H1 (cell line): Measurements from ENCODE around the gene ACACB. TPM values are rescaled to one million over a fixed set of nuclear protein-coding genes. Genes with fewer than 3 reads are reported as not detected.

Experiments used
- CTCF ChIA-PET: fragments of 300-600 bp; sonication (Branson Sonifier 250); formaldehyde crosslinking; loops from one replicate; lab custom pipeline; 2021; ENCODE audit not compliant: partially characterized antibody; lab: Charles Lee
- POLR2A ChIA-PET: fragments of 300-600 bp; sonication (Branson Sonifier 250); formaldehyde crosslinking; loops from one replicate; lab custom pipeline; 2021; ENCODE audit warnings: inconsistent platforms; ENCODE audit not compliant: partially characterized antibody; lab: Charles Lee
- DNase-seq, 2 experiments: peaks; one replicate each; pipeline versions ENCODE4 v3.0.0 to v3.0.0-alpha.2; 2010 to 2022; ENCODE audit warnings: low spot score in 2 of 2, low read depth in 1 of 2, mixed read lengths in 1 of 2
- FAIRE-seq: peaks from 2 replicates; lab custom pipeline; 2011; peaks lifted over from hg19 to GRCh38; lab: Jason Lieb, UNC
- H2AFZ ChIP-seq: 2 replicates; pipeline ENCODE4 v1.8.1; 2012; ENCODE audit warnings: low read length, inconsistent platforms
- H2AK5ac ChIP-seq: 2 replicates; pipeline ENCODE4 v1.6.1; 2013; ENCODE audit warnings: low read depth, low read length
- H2BK120ac ChIP-seq: replicated peaks from 2 replicates; pipeline ENCODE3; 2013; ENCODE audit warnings: low read depth, low read length, inconsistent platforms
- H2BK12ac ChIP-seq: 2 replicates; pipeline ENCODE4 v1.6.1; 2013; ENCODE audit warnings: low read depth, low read length
- H2BK15ac ChIP-seq: 2 replicates; pipeline ENCODE4 v1.6.1; 2013; ENCODE audit warnings: low read length
- H2BK20ac ChIP-seq: 2 replicates; pipeline ENCODE4 v1.6.1; 2013; ENCODE audit warnings: low read length
- H2BK5ac ChIP-seq: 2 replicates; pipeline ENCODE4 v1.6.1; 2013; ENCODE audit warnings: low read depth, low read length
- H3K14ac ChIP-seq: 2 replicates; pipeline ENCODE4 v1.6.1; 2013; ENCODE audit warnings: inconsistent platforms; ENCODE audit not compliant: insufficient read length
- H3K18ac ChIP-seq: 2 replicates; pipeline ENCODE4 v1.6.1; 2013; ENCODE audit warnings: low read length; ENCODE audit errors: extremely low read depth
- H3K23ac ChIP-seq: 2 replicates; pipeline ENCODE4 v1.6.1; 2013; ENCODE audit warnings: inconsistent platforms; ENCODE audit not compliant: insufficient read length
- H3K23me2 ChIP-seq: 2 replicates; pipeline ENCODE4 v1.6.1; 2013; ENCODE audit warnings: low read depth, low read length
- H3K27ac ChIP-seq: 2 replicates; pipeline ENCODE4 v1.6.1; 2011; ENCODE audit warnings: low read depth, low read length, inconsistent platforms
- H3K27me3 ChIP-seq, 4 experiments: replicated peaks in 1 of 4; 1 replicate in 1 of 4; 2 replicates in 3 of 4; pipeline versions ENCODE4 v1.6.1 to v1.8.1; 2011 to 2013; ENCODE audit warnings: low read length in 3 of 4, mild to moderate bottlenecking in 3 of 4, inconsistent platforms in 2 of 4, mixed read lengths in 2 of 4, moderate library complexity in 1 of 4; ENCODE audit not compliant: control insufficient read depth in 3 of 4, insufficient read depth in 3 of 4; ENCODE audit errors: extremely low read depth in 1 of 4
- H3K36me3 ChIP-seq, 4 experiments: 2 replicates each; pipeline versions ENCODE4 v1.6.1 to v1.8.1; 2011 to 2013; ENCODE audit warnings: mild to moderate bottlenecking in 4 of 4, low read length in 3 of 4, moderate library complexity in 2 of 4, control low read depth in 1 of 4, inconsistent platforms in 1 of 4; ENCODE audit not compliant: insufficient read depth in 4 of 4, control insufficient read depth in 2 of 4
- H3K4ac ChIP-seq: replicated peaks from 2 replicates; pipeline ENCODE3; 2013; ENCODE audit warnings: low read length, low read depth, mixed read lengths, inconsistent platforms; ENCODE audit not compliant: insufficient read length
- H3K4me1 ChIP-seq, 4 experiments: replicated peaks in 1 of 4; 1 replicate in 1 of 4; 2 replicates in 3 of 4; pipeline versions ENCODE4 v1.6.1 to v1.8.1; 2011 to 2013; ENCODE audit warnings: low read length in 3 of 4, inconsistent platforms in 2 of 4, mixed read lengths in 1 of 4; ENCODE audit not compliant: insufficient read depth in 4 of 4, control insufficient read depth in 3 of 4
- H3K4me2 ChIP-seq, 2 experiments: 2 replicates each; pipeline versions ENCODE4 v1.6.1 to v1.8.1; 2011 to 2013; ENCODE audit warnings: low read depth in 2 of 2, low read length in 2 of 2, control low read depth in 1 of 2, inconsistent platforms in 1 of 2, mild to moderate bottlenecking in 1 of 2; ENCODE audit not compliant: insufficient read depth in 1 of 2
- H3K4me3 ChIP-seq, 4 experiments: fragments of 200-600, 300-600 bp in 1 of 4; sonication (generic), shearing (Covaris generic), sonication (Bioruptor Twin) in 1 of 4; 2 replicates each; pipeline versions ENCODE4 v1.5.1 to v1.8.1; 2011 to 2016; ENCODE audit warnings: low read length in 4 of 4, low read depth in 3 of 4, control low read depth in 2 of 4, inconsistent platforms in 2 of 4, mild to moderate bottlenecking in 2 of 4, mixed read lengths in 1 of 4, moderate library complexity in 1 of 4; ENCODE audit not compliant: insufficient read depth in 2 of 4; ENCODE audit errors: extremely low read depth in 1 of 4
- H3K56ac ChIP-seq: replicated peaks from 2 replicates; pipeline ENCODE3; 2013; ENCODE audit warnings: low read depth, mild to moderate bottlenecking, mixed read lengths, low read length, inconsistent platforms; ENCODE audit not compliant: insufficient read length
- H3K79me1 ChIP-seq: 2 replicates; pipeline ENCODE4 v1.6.1; 2013; ENCODE audit warnings: low read depth, low read length, control low read depth
- H3K79me2 ChIP-seq, 2 experiments: 2 replicates each; pipeline versions ENCODE4 v1.6.1 to v1.8.1; 2012 to 2013; ENCODE audit warnings: low read length in 2 of 2, mild to moderate bottlenecking in 2 of 2, inconsistent platforms in 1 of 2; ENCODE audit not compliant: insufficient read depth in 2 of 2, control insufficient read depth in 1 of 2
- H3K9ac ChIP-seq, 4 experiments: replicated peaks in 1 of 4; 1 replicate in 1 of 4; 2 replicates in 3 of 4; pipeline versions ENCODE4 v1.6.1 to v1.8.1; 2011 to 2013; ENCODE audit warnings: low read depth in 3 of 4, low read length in 3 of 4, control low read depth in 2 of 4, mild to moderate bottlenecking in 2 of 4, moderate library complexity in 2 of 4, inconsistent platforms in 1 of 4; ENCODE audit errors: extremely low read depth in 1 of 4
- H3K9me3 ChIP-seq, 2 experiments: 2 replicates each; pipeline versions ENCODE4 v1.6.1 to v1.8.1; 2012 to 2013; ENCODE audit warnings: mild to moderate bottlenecking in 2 of 2, moderate library complexity in 2 of 2, control low read depth in 1 of 2, inconsistent platforms in 1 of 2, low read depth in 1 of 2, low read length in 1 of 2, mixed read lengths in 1 of 2; ENCODE audit not compliant: insufficient read depth in 2 of 2
- H4K20me1 ChIP-seq, 2 experiments: replicated peaks in 1 of 2; 2 replicates each; pipeline versions ENCODE3 to v1.8.1; 2011 to 2013; ENCODE audit warnings: inconsistent platforms in 2 of 2, low read length in 2 of 2, mild to moderate bottlenecking in 1 of 2; ENCODE audit not compliant: insufficient read depth in 2 of 2, control insufficient read depth in 1 of 2
- H4K5ac ChIP-seq: 2 replicates; pipeline ENCODE4 v1.6.1; 2013; ENCODE audit warnings: low read length, low read depth, mixed read lengths, inconsistent platforms; ENCODE audit not compliant: insufficient read length
- H4K8ac ChIP-seq: 2 replicates; pipeline ENCODE4 v1.8.0; 2013; ENCODE audit warnings: mild to moderate bottlenecking, moderate library complexity, low read length, inconsistent platforms; ENCODE audit not compliant: insufficient read depth; ENCODE audit errors: extremely low read depth
- H4K91ac ChIP-seq: replicated peaks from 2 replicates; pipeline ENCODE3; 2013; ENCODE audit warnings: low read length, mixed read lengths, inconsistent platforms; ENCODE audit not compliant: insufficient read length
- CEBPB ChIP-seq: IDR thresholded peaks from 2 replicates; pipeline ENCODE4 v1.6.1; 2012; ENCODE audit warnings: low read depth, low read length
- WGBS, 2 experiments: shearing (Covaris generic) in 1 of 2; methylation state at CpG; one replicate each; pipeline versions ENCODE4 v1.1.6 to v1.1.7; 2013 to 2015; ENCODE audit warnings: low lambda C conversion rate in 2 of 2, mixed read lengths in 2 of 2, inconsistent platforms in 1 of 2, low coverage in 1 of 2, missing lambda C conversion rate in 1 of 2; ENCODE audit not compliant: insufficient replicate concordance in 2 of 2, insufficient coverage in 1 of 2, insufficient read length in 1 of 2; ENCODE audit errors: extremely low coverage in 1 of 2, missing lambda C conversion rate in 1 of 2; 5-methylcytosine and 5-hydroxymethylcytosine counted together
- polyA plus RNA-seq, 7 experiments: library from polyadenylated mRNA; depleted of rRNA in 3 of 7; stranded (reverse) in 5 of 7; unstranded in 2 of 7; fragments of >200 nt in 5 of 7; fragments of 200-250 nt in 2 of 7; gene quantifications; 1 replicate in 5 of 7; 2 replicates in 1 of 7; 4 replicates in 1 of 7; pipeline versions ENCODE4 v1.2.1 to v1.2.3, GENCODE V29; 2011 to 2013; ENCODE audit warnings: missing spikeins in 2 of 7, mixed read lengths in 2 of 7
- total RNA-seq: library from RNA; stranded (reverse); fragmentation: NEBNext Ultra II Directional; extraction: Animal tissue kit (Norgen Biotek cat#: 25700); gene quantifications from 2 replicates; pipeline ENCODE4 v1.2.1, GENCODE V29; 2021
- TF ChIP-seq, protein P1 (sequence below), 3 experiments: IDR thresholded peaks; 1 replicate in 2 of 3; 2 replicates in 1 of 3; pipeline versions ENCODE4 v1.5.1 to v1.6.1; 2011; ENCODE audit warnings: low read length in 3 of 3, mild to moderate bottlenecking in 3 of 3, inconsistent platforms in 2 of 3, low read depth in 1 of 3, moderate library complexity in 1 of 3; ENCODE audit not compliant: insufficient read depth in 1 of 3; ENCODE audit errors: control extremely low read depth in 1 of 3

Gene ACACB
- total and polyA plus RNA-seq, 2 of the 8 experiments (the other 6 are each of a cell fraction or from before 2014, with no cell fraction given), result 5.8 to 15.3 TPM

- H3K36me3 ChIP-seq, result peaks cover 0 to 2% (median 0%) of the 10 kb centered on the region in 4 experiments; a peak in 2 of 8 replicates
- FAIRE-seq (no peak), DNase-seq (no peak)
- no peak overlapping the region for H2AFZ ChIP-seq
- H3K9me3 ChIP-seq, result no peaks in the 10 kb centered on the region
- H4K91ac ChIP-seq, result no peak overlapping the region
- no peak overlapping the region for H2BK5ac ChIP-seq
- no peak overlapping the region for H2BK12ac ChIP-seq
- H3K14ac ChIP-seq, result no peak overlapping the region
- H4K20me1 ChIP-seq, result peaks cover 0 to 3% of the 10 kb centered on the region in 2 experiments
- H4K8ac ChIP-seq, result no peak overlapping the region
- H3K27ac ChIP-seq, result no peak overlapping the region
- TF ChIP-seq, protein P1, sequence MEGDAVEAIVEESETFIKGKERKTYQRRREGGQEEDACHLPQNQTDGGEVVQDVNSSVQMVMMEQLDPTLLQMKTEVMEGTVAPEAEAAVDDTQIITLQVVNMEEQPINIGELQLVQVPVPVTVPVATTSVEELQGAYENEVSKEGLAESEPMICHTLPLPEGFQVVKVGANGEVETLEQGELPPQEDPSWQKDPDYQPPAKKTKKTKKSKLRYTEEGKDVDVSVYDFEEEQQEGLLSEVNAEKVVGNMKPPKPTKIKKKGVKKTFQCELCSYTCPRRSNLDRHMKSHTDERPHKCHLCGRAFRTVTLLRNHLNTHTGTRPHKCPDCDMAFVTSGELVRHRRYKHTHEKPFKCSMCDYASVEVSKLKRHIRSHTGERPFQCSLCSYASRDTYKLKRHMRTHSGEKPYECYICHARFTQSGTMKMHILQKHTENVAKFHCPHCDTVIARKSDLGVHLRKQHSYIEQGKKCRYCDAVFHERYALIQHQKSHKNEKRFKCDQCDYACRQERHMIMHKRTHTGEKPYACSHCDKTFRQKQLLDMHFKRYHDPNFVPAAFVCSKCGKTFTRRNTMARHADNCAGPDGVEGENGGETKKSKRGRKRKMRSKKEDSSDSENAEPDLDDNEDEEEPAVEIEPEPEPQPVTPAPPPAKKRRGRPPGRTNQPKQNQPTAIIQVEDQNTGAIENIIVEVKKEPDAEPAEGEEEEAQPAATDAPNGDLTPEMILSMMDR (IDR thresholded peaks at IDR 0.05; ENCODE audit: control extremely low read depth in 1 of 3, insufficient read depth in 1 of 3, low read depth in 1 of 3, low read length in 3 of 3), result 0 out of 4 replicates have a peak, but pooled peaks of 1 of the 3 experiments have one; percentile 3
- TF ChIP-seq CEBPB, result no peak
- TF ChIP-seq, all 59 proteins: peak for 1
- Histone ChIP-seq H3K23me2 (no peaks in the 10 kb centered on the region; the same call in 1 of the 2 replicates), H2BK20ac (no peak overlapping the region), H3K9ac (no peak overlapping the region), H3K4ac (no peak overlapping the region), H3K4me3 (no peak overlapping the region), H3K79me2 (no peaks in the 10 kb centered on the region), H3K79me1 (no peaks in the 10 kb centered on the region), H4K5ac (no peak overlapping the region), H3K27me3 (no peaks in the 10 kb centered on the region), H2BK120ac (no peak overlapping the region), H3K18ac (peak overlapping the region; percentile 48; the same call in 1 of the 2 replicates), H3K4me2 (no peak overlapping the region), H2AK5ac (no peak overlapping the region), H3K23ac (no peak overlapping the region), H2BK15ac (no peak overlapping the region), H3K56ac (no peak overlapping the region), H3K4me1 (no peaks in the 10 kb centered on the region)
- POLR2A ChIA-PET, result no interaction called here
- 88% methylated on average over 8 of the region's 8 CpGs; no CpG with 5 or more reads in 1 of the 2 experiments for WGBS, 2 experiments
- CTCF ChIA-PET, result interaction anchor here (0.9 to 2.3 kb wide), 6 partner anchors 14 to 72 kb away, joined by 3 to 5 read pairs (median 4); no protein-coding TSS in a partner anchor
These were observed 72.9 kb downstream of the ACACB start for GRCh38 chr12:109189291-109189690.
